Loucy (cell line): ENCODE data around the gene TFPI.
"Not testable (repeated sequence)": the region's sequence is repeated elsewhere in the genome, so short reads cannot be mapped to it uniquely, and the experiment has no call there.

Experiments
- H2AFZ ChIP-seq: fragments of 200-600 bp; sonication (generic); 2 replicates; pipeline ENCODE4 v1.6.0; 2016; ENCODE audit warnings: antibody characterized with exemption, mild to moderate bottlenecking, low read length, moderate library complexity
- H3F3A ChIP-seq: fragments of 200-600 bp; 2 replicates; pipeline ENCODE4 v1.6.0; 2016; ENCODE audit warnings: antibody characterized with exemption, low read depth, mild to moderate bottlenecking
- H3K27me3 ChIP-seq: fragments of 200-600 bp; sonication (generic); 2 replicates; pipeline ENCODE4 v1.6.1; 2014; ENCODE audit warnings: low read length, mild to moderate bottlenecking; ENCODE audit not compliant: insufficient read depth, poor library complexity, severe bottlenecking
- H3K36me3 ChIP-seq: fragments of 200-600 bp; sonication (generic); 2 replicates; pipeline ENCODE4 v1.6.1; 2016; ENCODE audit warnings: low read length; ENCODE audit not compliant: insufficient read depth
- H3K4me1 ChIP-seq: fragments of 200-600 bp; sonication (generic); 2 replicates; pipeline ENCODE4 v1.5.1; 2014; ENCODE audit warnings: low read length, mild to moderate bottlenecking; ENCODE audit not compliant: insufficient read depth, poor library complexity, severe bottlenecking
- H3K4me2 ChIP-seq: fragments of 200-600 bp; sonication (generic); 2 replicates; pipeline ENCODE4 v1.6.0; 2014; ENCODE audit warnings: antibody characterized with exemption, low read length, low read depth, mild to moderate bottlenecking; ENCODE audit not compliant: poor library complexity, severe bottlenecking
- H3K4me3 ChIP-seq: fragments of 200-600 bp; sonication (generic); 2 replicates; pipeline ENCODE4 v1.5.1; 2014; ENCODE audit warnings: low read length, mild to moderate bottlenecking, mixed read lengths; ENCODE audit not compliant: poor library complexity, severe bottlenecking
- H3K79me2 ChIP-seq: fragments of 200-600 bp; sonication (generic); 2 replicates; pipeline ENCODE4 v1.6.1; 2014; ENCODE audit warnings: low read length; ENCODE audit not compliant: insufficient read depth
- H3K9ac ChIP-seq: fragments of 200-600 bp; sonication (generic); 2 replicates; pipeline ENCODE4 v1.6.0; 2014; ENCODE audit warnings: mild to moderate bottlenecking, low read depth, low read length, moderate library complexity; ENCODE audit not compliant: poor library complexity, severe bottlenecking
- H3K9me2 ChIP-seq: fragments of 200-600 bp; sonication (generic); replicated peaks from 2 replicates; pipeline ENCODE4 v1.6.1; 2016; ENCODE audit warnings: low read depth, low read length, mixed read lengths
- H3K9me3 ChIP-seq: fragments of 200-600 bp; sonication (generic); 2 replicates; pipeline ENCODE4 v1.6.1; 2014; ENCODE audit warnings: mild to moderate bottlenecking, antibody characterized with exemption, low read length, low read depth; ENCODE audit not compliant: insufficient read depth
- H4K20me1 ChIP-seq: fragments of 200-600 bp; sonication (generic); 2 replicates; pipeline ENCODE4 v1.6.0; 2014; ENCODE audit warnings: antibody characterized with exemption, low read length, mild to moderate bottlenecking; ENCODE audit not compliant: insufficient read depth, poor library complexity, severe bottlenecking
- EZH2phosphoT487 ChIP-seq: fragments of 200-600 bp; IDR thresholded peaks from 2 replicates; pipeline ENCODE4 v1.6.1; 2018; ENCODE audit warnings: antibody characterized with exemption, mild to moderate bottlenecking, moderate library complexity, borderline replicate concordance
- TF ChIP-seq, protein P1 (sequence below): fragments of 200-600 bp; sonication (generic); conservative IDR thresholded peaks from 2 replicates; pipeline ENCODE4 v1.5.1; 2014; ENCODE audit warnings: mild to moderate bottlenecking, antibody characterized with exemption, low read length

The TFPI gene

DNA sequence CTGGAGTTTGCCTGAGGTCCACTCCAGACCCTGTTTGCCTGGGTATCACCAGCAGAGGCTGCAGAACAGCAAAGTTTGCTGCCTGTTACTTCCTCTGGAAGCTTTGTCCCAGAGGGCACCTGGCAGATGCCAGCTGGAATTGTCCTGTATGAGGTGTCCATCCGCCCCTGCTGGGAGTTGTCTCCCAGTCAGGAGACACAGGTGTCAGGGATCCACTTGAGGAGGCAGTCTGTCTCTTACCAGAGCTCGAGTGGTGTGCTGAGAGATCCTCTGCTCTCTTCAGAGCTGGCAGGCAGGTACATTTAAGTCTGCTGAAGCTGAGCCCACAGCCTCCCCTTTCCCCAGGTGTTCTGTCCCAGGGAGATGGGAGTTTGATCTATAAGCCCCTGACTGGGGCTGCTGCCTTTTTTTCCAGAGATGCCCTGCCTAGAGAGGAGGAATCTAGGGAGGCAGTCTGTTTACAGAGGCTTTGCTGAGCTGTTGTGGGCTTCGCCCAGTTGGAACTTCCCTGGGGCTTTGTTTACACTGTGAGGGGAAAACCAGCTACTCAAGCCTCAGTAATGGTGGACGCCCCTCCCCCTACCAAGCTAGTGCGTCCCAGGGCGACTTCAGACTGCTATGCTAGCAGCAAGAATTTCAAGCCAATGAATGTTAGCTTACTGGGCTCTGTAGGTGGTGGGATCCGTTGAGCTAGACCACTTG is 34.7 kb downstream of the TFPI start:
- Histone ChIP-seq H3K4me1 (no peaks in the 10 kb centered on the region), H3K79me2 (no peaks in the 10 kb centered on the region), H3K36me3 (no peaks in the 10 kb centered on the region), H3K4me3 (no peak overlapping the region), H3K9me3 (no peaks in the 10 kb centered on the region), H3F3A (no peaks in the 10 kb centered on the region), H3K9ac (no peak overlapping the region), H3K27me3 (no peaks in the 10 kb centered on the region), H3K4me2 (no peak overlapping the region), H2AFZ (no peak overlapping the region), H3K9me2 (no peaks in the 10 kb centered on the region), H4K20me1 (no peaks in the 10 kb centered on the region)
- TF ChIP-seq EZH2phosphoT487 = no peak
- TF ChIP-seq, protein P1, sequence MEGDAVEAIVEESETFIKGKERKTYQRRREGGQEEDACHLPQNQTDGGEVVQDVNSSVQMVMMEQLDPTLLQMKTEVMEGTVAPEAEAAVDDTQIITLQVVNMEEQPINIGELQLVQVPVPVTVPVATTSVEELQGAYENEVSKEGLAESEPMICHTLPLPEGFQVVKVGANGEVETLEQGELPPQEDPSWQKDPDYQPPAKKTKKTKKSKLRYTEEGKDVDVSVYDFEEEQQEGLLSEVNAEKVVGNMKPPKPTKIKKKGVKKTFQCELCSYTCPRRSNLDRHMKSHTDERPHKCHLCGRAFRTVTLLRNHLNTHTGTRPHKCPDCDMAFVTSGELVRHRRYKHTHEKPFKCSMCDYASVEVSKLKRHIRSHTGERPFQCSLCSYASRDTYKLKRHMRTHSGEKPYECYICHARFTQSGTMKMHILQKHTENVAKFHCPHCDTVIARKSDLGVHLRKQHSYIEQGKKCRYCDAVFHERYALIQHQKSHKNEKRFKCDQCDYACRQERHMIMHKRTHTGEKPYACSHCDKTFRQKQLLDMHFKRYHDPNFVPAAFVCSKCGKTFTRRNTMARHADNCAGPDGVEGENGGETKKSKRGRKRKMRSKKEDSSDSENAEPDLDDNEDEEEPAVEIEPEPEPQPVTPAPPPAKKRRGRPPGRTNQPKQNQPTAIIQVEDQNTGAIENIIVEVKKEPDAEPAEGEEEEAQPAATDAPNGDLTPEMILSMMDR = no peak

DNA sequence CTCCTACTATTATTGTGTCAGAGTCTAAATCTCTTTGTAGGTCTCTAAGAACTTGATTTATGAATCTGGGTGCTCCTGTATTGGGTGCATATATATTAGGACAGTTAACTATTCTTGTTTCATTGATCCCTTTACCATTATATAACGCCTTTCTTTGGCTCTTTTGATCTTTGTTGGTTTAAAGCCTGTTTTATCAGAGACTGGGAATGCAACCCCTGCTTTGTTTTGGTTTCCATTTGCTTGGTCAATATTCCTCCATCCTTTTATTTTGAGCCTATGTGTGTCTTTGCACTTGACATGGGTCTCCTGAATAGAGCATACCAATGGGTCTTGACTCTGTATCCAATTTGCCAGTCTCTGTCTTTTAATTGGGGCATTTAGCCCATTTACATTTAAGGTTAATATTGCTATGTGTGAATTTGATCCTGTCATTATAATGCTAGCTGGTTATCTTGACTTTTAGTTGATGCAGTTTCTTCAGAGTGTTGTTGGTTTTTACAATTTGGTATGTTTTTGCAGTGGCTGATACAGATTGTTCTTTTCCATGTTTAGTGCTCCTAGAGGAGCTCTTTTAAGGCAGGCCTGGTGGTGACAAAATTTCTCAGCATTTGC is 36.4 kb downstream of the TFPI start:
- not testable (repeated sequence) for H2AFZ ChIP-seq, H3K79me2 ChIP-seq, H4K20me1 ChIP-seq, H3K9me2 ChIP-seq, H3F3A ChIP-seq, H3K9me3 ChIP-seq, H3K4me1 ChIP-seq, H3K36me3 ChIP-seq, H3K4me3 ChIP-seq, H3K4me2 ChIP-seq, H3K9ac ChIP-seq, H3K27me3 ChIP-seq

DNA sequence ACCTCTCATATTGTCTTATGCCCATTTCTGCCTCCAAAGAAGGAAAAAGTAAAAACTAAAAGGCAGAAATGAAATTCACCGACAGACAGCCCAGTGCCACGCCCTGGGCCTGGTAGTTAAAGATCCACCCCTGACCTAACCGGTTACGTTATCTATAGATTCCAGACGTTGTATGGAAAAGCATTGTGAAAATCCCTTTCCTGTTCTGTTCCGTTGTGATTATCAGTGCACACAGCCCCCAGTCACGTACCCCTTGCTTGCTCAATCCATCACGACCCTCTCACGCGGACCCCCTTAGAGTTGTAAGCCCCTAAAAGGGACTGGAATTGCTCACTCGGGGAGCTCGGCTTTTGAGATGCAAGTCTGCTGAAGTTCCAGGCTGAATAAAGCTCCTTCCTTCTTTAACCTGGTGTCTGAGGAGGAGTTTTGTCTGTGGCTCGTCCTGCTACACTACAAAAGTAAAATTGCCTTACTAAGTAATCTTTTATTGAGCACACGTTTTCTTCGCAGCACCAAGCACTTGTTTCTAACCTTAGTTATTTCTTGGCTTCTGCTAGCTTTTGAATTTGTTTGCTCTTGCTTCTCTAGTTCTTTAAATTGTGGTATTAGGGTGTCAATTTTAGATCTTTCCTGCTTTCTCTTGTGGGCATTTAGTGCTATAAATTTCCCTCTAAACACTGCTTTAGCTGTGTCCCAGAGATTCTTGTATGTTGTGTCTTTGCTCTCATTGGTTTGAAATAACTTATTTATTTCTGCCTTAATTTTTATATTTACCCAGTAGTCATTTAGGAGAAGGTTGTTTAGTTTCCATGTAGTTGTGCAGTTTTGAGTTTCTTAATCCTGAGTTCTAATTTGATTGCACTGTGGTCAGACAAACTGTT is 37.4 kb downstream of the TFPI start:
- H3K9me3 ChIP-seq, H3K9me2 ChIP-seq, H3K79me2 ChIP-seq, H4K20me1 ChIP-seq, H3K27me3 ChIP-seq, H2AFZ ChIP-seq, H3K9ac ChIP-seq, H3K4me1 ChIP-seq, H3K4me2 ChIP-seq, H3F3A ChIP-seq, H3K36me3 ChIP-seq, H3K4me3 ChIP-seq: not testable (repeated sequence)

DNA sequence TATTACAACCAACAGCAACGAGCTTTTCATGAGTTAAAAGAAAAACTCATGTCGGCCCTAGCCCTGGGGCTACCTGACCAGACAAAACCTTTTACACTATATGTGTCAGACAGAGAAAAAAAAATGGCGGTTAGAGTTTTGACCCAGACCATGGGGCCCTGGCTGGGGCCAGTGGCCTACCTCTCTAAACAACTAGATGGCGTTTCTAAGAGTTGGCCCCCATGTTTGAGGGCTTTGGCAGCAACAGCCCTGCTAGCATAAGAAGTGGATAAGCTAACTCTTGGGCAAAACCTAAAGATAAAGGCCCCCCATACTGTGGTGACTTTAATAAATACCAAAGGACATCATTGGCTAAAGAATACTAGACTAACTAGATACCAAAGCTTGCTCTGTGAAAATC is 39.3 kb downstream of the TFPI start:
- Histone ChIP-seq H3K27me3 (no peaks in the 10 kb centered on the region), H3K9ac (no peak overlapping the region), H3K36me3 (no peaks in the 10 kb centered on the region), H3K79me2 (no peaks in the 10 kb centered on the region), H2AFZ (no peak overlapping the region), H3K4me1 (peaks cover 15% of the 10 kb centered on the region), H3K4me2 (no peak overlapping the region), H3K9me2 (no peaks in the 10 kb centered on the region), H3K4me3 (no peak overlapping the region), H3K9me3 (no peaks in the 10 kb centered on the region), H3F3A (peaks cover 2% of the 10 kb centered on the region; the same call in 1 of the 2 replicates), H4K20me1 (no peaks in the 10 kb centered on the region)
- no peak for TF ChIP-seq EZH2phosphoT487
- TF ChIP-seq, protein P1 = no peak

DNA sequence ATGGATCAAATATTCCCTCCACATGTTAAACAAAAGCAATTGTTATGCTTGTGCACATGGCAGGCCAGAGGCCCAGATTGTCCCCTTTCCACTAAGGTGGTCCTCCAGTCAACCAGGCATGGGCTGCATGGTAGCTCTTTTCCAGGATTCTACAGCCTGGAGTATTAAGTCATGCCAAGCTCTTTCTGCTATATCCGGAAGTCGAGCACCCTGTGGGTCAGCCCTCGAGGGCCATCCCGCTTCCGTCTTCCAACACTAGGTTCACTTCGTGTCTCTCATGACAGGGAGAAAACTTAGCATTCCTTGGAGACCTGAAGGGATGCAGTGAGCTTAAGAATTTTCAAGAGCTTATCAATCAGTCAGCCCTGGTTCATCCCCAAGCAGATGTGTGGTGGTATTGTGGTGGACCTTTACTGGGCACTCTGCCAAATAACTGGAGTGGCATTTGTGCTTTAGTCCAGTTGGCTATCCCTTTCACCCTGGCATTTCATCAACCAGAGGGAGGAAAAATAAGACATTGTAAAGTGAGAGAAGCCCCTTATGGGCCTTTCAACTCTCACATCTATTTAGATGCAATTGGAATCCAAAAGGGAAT is 39.9 kb downstream of the TFPI start:
- not testable (repeated sequence) for H3K79me2 ChIP-seq, H3K9ac ChIP-seq, H3K36me3 ChIP-seq, H3K27me3 ChIP-seq, H3K4me3 ChIP-seq, H3K9me3 ChIP-seq, H2AFZ ChIP-seq, H3K4me2 ChIP-seq, H4K20me1 ChIP-seq, H3K9me2 ChIP-seq, H3F3A ChIP-seq
- H3K4me1 ChIP-seq = peaks cover 21% of the 10 kb centered on the region
